Fibroblast of the conjunctiva (primary cell): Measurements from ENCODE around the gene RAPGEF4.

Source experiments
- DNase-seq: peaks from one replicate; pipeline ENCODE4 v3.0.0-alpha.2; 2010; ENCODE audit warnings: low read depth

Gene RAPGEF4

DNA sequence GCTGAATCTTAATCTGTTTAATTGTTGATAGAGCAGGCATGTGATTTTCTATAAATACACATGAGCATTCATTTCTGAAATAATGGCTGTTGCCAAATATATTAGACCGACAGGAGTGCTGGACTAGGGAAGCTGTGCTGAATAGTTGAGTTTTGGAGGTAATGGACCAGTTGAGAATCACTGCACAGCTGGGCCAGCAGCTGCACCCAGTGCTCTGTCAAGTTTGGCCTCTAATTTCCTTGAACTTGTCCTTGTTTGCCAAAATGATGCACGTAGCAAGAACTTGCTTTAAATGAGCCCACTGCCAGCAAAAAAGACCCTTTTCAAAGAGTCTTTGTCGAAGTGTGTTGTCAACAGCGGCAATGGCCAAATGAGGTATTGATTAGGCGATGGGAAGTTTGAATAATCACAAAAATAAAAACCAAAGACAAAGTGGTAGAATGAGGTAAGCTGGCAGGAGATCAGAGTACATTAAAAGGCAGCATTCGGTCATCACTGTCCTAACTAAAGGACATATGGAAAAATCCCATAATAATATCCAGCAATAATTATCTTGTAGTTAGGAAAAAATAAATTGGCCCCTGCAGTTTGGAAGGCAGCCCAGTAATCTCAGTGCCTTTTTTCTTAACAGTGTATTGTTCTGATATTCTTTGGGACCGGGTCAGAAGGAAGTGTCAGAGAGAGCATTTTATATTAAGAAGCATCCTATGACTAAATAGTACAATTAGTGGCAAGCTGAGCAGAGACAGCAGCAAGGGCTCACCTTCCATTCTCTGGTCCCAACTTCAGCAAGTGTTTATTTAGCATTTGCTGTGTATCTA, 126.2 kb downstream of the RAPGEF4 start:
- DNase-seq = no peak

DNA sequence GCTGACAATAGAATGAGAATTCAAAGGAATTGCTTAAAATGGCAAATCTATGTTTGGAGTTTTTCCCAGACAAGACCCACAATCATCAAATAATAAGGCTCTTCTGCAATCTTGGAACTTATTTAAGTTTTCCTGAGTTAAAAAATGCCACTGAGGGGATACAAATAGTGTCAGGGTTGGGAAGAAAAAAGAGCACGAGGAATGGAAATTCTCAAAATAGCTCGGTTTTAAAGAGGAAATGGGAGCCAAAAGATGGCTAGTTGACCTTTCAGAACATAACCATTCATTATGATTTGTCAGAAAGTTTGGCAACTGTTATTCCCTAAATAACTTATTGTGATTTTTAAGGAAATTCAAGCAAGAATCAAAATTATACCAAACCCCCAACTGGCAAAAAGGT, 127.7 kb downstream of the RAPGEF4 start:
- no peak for DNase-seq

DNA sequence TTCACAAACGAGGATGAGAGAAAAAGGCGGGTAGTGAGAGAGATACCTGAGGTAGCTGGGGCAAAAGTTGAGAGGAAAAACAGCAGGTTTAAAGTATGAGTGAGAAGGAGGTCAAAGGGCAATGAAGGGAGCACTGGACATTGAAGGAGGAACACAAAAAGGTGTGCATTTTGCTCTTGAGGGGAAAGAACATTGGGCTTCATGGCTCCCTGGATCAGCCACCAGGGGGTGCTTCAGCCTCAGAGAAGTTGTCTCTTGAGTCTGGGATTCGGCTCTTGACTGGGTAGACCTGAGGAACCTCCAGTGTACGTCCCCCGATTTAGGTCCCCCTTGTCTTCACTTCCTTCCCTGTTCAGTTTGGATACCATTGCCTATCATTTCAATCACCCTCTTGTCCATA, 128.5 kb downstream of the RAPGEF4 start:
- peak; percentile 17 for DNase-seq

DNA sequence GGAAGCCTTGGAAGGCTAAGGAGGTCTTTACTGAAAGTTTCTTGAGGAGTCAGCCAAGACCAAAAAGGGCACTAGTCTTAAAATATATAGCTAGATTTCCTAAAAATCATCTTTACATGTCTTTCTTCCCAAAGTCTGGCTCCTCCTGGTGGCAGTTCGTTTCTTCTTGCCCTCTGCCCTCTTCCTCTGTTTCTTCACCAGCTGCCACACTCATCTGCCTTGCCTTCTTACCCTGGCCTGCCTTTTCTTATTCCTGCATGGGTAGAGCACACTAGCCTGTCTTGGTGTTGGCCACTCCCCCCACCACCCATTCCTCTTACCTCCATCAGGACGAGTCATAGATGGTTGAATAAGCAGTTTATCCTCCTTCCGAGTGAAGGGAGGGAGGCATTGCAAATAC, 129.8 kb downstream of the RAPGEF4 start:
- no peak for DNase-seq

DNA sequence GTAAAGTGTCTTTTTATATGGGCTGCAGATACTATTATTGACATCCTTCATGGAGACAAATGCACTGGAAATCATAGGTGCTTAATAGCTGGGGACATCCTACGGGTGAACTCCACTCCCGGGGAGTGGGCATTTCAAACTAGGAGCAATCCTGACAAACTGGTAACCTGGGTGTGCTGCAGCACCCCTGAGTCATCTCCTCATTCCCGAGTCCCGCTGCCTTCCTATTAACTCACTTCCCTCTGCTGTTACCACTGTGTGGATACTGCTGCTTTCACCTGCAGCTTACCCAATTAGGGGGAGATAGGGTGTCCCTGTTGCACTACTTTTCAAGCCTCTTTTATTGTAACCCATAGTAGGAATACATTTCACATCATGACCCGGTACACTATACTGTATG, 134.2 kb downstream of the RAPGEF4 start:
- DNase-seq = no peak

GRCh38 chr2:172870396-172870795, 134.8 kb downstream of the RAPGEF4 start:
- DNase-seq = no peak

DNA sequence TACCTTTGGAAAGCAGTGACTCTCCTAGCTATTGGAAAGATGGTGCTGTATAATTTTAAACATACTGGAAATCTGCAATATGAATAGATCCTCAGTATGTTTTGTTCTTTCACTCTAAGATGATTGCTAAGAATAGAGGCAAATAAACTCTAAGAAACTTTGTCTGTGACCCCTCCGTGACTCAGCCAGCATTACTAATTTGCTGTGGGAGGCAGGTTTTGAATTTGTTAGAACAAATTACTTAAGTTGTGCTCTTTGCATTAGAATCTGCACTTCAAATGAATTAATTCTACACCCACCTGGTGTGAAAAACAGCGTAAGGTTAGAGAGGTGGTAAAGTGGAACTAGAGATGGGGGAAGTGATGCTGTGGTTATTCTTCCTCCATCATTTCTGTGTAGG, 142.2 kb downstream of the RAPGEF4 start:
- DNase-seq = no peak

DNA sequence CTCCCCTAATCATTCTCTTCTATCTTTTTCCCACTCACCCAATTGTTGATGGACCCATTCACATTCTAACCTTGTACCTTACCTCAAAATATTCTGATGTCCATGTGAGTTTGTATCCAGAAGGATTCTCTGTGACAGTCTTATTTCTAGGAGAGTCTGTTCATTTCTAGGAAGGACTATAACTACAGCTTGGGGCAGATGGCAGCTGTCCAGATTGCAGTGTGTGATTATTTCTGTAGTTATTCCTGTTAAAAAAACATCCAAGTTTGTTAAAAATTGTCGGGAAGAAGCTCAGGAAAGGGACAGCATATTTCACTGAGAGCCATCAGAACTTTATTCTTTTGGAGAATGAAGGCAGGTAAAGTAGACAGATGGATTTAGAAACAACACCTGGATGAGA, 142.6 kb downstream of the RAPGEF4 start:
- no peak for DNase-seq

GRCh38 chr2:172884336-172884735, 148.7 kb downstream of the RAPGEF4 start:
- DNase-seq = no peak

GRCh38 chr2:172885996-172886395, 150.4 kb downstream of the RAPGEF4 start:
- DNase-seq = no peak

- DNase-seq = no peak
Observed at GRCh38 chr2:172887280-172887679, 151.6 kb downstream of the RAPGEF4 start.

DNA sequence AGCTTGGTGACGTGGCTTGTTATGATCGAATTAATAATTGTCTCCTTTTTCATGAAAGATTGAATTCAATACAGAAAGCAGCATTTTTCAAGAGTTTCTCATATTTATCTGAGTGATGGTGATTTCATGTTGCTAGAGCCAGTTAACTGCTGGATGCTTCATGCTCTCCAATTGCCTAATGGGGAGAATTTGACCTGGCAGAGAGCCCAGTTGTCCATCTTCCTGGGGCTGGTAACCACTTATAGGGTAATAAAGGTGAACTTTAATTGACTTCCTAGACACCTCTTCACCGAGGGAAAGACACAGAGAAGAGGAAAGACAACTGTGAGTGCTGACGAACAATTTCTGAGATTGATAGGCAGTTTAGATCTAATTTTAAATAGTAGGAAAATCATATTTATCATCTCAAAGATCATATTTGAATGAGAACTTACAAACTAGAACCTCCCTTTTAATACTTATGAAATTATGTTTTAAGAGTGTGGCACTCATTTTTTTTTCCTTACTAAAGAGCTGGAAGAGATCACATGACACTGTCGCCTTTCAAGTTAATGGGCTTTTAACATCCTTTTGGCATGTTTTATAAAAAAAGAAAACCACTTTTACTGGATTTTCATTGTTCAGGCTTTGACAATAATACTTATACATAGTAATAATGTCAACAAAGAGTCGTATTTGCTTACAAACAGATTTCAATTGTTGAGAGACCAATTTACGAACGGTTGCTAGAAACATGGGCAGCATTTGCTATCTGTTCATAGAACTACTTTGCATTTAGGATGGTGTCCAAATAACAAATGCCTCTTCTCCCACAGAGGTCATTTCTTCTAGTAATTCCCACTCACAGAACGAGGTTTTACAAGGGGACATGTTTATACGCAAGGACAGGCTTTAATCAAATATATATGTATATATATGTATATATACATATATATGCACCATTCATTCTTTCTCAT, 153.3 kb downstream of the RAPGEF4 start:
- DNase-seq = no peak

DNA sequence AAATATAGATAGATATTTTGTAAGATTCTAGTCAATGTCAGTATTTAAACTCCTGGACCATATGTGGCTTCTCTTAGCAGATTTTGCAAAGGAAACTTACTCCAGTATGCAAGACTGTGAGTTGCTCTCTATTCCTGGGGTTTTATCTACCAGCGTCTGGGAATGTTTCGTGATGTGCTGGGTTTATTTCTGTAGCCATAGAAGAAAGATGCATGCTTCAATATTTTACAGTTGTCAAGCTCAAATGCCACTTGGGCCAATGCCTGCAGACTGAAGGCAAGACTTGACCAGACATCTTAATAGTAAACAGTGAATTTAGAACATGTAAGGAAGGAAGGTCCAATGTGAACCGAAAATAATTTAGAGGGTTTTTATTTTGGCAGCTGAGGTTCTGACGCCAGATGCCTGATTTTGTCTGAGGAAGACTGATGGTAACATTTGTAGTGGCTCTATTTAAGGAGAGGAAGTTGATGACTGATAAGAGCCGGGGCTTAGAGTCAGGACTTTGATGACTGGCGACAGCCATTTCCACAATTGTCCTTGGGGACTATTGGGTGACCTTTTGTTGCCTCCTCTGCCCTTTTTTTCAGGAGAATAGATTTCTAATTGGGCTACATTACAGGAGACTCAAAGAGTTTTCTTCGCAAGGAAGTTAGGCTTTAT, 154.3 kb downstream of the RAPGEF4 start:
- no peak for DNase-seq

DNA sequence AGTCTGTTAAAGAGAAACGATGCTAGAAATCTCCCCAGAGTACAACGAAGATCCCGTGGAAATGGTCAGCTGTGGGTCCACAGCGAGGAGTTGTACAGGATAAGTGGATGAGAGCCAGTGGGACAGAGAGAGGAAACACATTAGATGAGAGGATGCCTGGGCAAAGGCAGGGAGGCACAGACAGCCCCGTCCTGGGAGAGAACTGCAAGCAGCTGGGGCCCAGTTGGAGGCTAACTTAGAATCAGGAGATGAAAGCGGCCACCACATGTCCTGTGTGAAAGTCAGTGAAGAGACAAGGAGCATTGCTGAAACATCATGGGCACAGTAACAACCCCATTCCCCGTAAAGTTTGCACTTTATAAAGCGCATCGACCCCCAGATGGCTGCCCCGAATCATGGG, 157.5 kb downstream of the RAPGEF4 start:
- no peak for DNase-seq

- DNase-seq = no peak
Observed at GRCh38 chr2:172893671-172894070, 158.0 kb downstream of the RAPGEF4 start.

DNA sequence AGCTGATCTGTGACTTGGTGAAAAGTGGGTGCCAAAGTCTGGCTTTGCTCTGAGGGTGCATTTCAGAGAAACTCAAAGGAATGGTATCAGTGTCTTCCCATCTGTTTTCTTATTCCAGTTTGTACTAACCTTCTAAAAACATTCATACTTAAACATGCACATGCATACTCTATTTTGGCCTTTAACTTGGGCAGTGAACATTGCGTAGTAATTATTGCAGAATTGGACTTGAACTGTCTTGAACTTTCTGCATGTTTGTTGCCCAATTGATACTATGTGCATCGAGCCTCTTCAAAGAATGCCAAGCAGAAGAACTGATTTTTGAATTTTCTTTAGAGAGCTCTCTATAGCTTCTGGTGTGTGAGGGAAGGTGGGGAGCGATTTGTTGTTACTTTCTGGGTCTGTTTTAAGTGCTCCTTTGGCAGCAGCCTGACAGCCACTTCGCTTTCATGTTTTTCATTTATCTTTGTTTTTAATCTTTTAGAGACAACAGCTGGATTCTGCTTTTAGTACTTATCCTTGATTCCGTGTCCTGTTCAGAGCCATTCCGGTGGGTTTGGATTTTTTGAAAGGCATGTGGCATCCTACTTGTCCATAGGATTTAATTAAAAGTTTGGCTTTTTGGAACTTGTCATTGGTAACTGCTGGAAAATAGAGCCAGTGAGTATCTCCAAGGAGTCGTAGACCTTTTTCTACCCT, 159.2 kb downstream of the RAPGEF4 start:
- no peak for DNase-seq

DNA sequence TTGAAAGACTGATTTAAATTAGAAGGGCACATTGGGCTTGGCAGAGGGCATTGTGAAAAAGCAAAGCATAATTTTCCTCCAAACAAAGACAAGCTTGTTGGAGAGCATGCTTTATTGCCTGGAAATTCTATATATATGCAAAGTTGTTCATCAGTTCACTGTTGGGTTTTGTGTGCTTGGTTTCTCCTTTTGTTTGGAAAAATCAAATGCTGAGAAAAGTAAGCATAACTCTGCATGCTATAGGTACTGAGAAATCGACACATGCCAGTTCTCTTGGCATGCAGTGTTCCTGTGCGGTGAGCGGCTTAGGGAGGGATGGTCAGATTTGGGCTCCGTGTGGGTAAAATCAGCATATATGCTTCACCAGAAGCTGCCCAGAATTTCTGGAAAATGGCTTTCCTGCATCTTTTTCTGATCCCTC, 161.0 kb downstream of the RAPGEF4 start:
- DNase-seq = no peak

- DNase-seq = no peak
Observed at GRCh38 chr2:172900871-172901270, 165.2 kb downstream of the RAPGEF4 start.

DNA sequence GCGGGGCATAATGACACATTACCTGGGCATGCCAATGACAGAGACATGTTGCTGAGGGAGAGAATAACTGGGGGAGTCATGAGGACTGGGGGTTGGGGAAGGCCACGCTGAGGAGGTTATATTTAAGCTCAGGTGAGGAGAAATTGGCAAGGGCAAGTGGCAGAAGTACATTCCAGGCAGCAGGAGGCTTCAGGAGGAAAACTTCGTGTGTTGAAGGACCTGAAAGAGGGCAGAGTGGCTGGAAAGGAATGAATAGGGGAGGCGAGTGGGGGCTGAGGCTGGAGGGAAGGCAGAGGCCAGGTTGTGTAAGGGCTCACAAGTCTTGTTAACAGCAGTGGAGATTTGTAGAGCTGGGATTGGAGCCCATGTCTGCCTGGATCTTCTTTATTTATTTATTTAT, 166.3 kb downstream of the RAPGEF4 start:
- no peak for DNase-seq

GRCh38 chr2:172904236-172904635, 168.6 kb downstream of the RAPGEF4 start:
- DNase-seq = no peak

- no peak for DNase-seq
Observed at GRCh38 chr2:172905937-172906811, 170.5 kb downstream of the RAPGEF4 start.
